Measurements from ENCODE around the gene TAC3.
A peak's percentile ranks its signal among the peaks of the same experiment; 100 is the strongest.

- TF ChIP-seq POLR2A (IDR thresholded peaks at IDR 0.05; ENCODE audit: control extremely low read depth in 1 of 2, low read depth in 2 of 2, low read length in 2 of 2) (no peak), RAD21 (IDR thresholded peaks at IDR 0.05 in 1 of 2, conservative IDR thresholded peaks at IDR 0.05 in 1 of 2; ENCODE audit: low read depth in 2 of 2, low read length in 2 of 2) (no peak), ZNF274 (IDR thresholded peaks at IDR 0.05; ENCODE audit: borderline replicate concordance, extremely low read depth, low read length) (no peak), ASH2L (IDR thresholded peaks at IDR 0.05; ENCODE audit: low read length) (no peak), CHD2 (IDR thresholded peaks at IDR 0.05; ENCODE audit: low read length) (no peak), YY1 (IDR thresholded peaks at IDR 0.05; ENCODE audit: low read depth, low read length) (no peak), CREB1 (IDR thresholded peaks at IDR 0.05) (no peak), EZH2 (IDR thresholded peaks at IDR 0.05; ENCODE audit: low read depth, low read length, severe bottlenecking) (no peak), RFX5 (IDR thresholded peaks at IDR 0.05; ENCODE audit: borderline replicate concordance, low read depth, low read length) (no peak)
- TF ChIP-seq, protein P1, sequence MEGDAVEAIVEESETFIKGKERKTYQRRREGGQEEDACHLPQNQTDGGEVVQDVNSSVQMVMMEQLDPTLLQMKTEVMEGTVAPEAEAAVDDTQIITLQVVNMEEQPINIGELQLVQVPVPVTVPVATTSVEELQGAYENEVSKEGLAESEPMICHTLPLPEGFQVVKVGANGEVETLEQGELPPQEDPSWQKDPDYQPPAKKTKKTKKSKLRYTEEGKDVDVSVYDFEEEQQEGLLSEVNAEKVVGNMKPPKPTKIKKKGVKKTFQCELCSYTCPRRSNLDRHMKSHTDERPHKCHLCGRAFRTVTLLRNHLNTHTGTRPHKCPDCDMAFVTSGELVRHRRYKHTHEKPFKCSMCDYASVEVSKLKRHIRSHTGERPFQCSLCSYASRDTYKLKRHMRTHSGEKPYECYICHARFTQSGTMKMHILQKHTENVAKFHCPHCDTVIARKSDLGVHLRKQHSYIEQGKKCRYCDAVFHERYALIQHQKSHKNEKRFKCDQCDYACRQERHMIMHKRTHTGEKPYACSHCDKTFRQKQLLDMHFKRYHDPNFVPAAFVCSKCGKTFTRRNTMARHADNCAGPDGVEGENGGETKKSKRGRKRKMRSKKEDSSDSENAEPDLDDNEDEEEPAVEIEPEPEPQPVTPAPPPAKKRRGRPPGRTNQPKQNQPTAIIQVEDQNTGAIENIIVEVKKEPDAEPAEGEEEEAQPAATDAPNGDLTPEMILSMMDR (IDR thresholded peaks at IDR 0.05; ENCODE audit: control extremely low read depth in 1 of 3, insufficient read depth in 1 of 3, low read depth in 1 of 3, low read length in 3 of 3), result peak in 1 of 3 experiments; percentile 1; a peak in 1 of 4 replicates
- TF ChIP-seq, protein P2, sequence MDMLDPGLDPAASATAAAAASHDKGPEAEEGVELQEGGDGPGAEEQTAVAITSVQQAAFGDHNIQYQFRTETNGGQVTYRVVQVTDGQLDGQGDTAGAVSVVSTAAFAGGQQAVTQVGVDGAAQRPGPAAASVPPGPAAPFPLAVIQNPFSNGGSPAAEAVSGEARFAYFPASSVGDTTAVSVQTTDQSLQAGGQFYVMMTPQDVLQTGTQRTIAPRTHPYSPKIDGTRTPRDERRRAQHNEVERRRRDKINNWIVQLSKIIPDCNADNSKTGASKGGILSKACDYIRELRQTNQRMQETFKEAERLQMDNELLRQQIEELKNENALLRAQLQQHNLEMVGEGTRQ (IDR thresholded peaks at IDR 0.05; ENCODE audit: low read length), result no peak
- TF ChIP-seq, protein P3, sequence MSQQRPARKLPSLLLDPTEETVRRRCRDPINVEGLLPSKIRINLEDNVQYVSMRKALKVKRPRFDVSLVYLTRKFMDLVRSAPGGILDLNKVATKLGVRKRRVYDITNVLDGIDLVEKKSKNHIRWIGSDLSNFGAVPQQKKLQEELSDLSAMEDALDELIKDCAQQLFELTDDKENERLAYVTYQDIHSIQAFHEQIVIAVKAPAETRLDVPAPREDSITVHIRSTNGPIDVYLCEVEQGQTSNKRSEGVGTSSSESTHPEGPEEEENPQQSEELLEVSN (IDR thresholded peaks at IDR 0.05), result no peak
These were observed 23.0 kb downstream of the TAC3 start for GRCh38 chr12:56993346-56993745.

Data from H1 (cell line).